HEK293 (cell line): ENCODE data around the gene CHD2.

Experiments used
- CTCF ChIA-PET: fragments of 350-600 bp; formaldehyde crosslinking; extraction: SDS; loops from one replicate; lab custom pipeline; 2021; ENCODE audit warnings: antibody characterized with exemption; lab: Yijun Ruan, JAX
- POLR2A ChIA-PET: fragments of 300-600 bp; formaldehyde crosslinking; extraction: SDS; loops from one replicate; lab custom pipeline; 2020; ENCODE audit warnings: antibody characterized with exemption, inconsistent platforms; lab: Yijun Ruan, JAX
- H3K27ac ChIP-seq: fragments of 200-500 bp; sonication (Bioruptor generic); 2 replicates; pipeline ENCODE4 v1.5.1; 2014; ENCODE audit warnings: low read depth, low read length, control low read depth, inconsistent platforms; ENCODE audit errors: extremely low read depth
- H3K36me3 ChIP-seq, 2 experiments: fragments of 200-500 bp in 1 of 2; sonication (Bioruptor generic) in 1 of 2; 1 replicate in 1 of 2; 2 replicates in 1 of 2; pipeline ENCODE4 v1.5.1; 2014 to 2017; ENCODE audit warnings: inconsistent platforms in 2 of 2, low read length in 2 of 2; ENCODE audit not compliant: control insufficient read depth in 2 of 2, insufficient read depth in 1 of 2
- H3K4me1 ChIP-seq: fragments of 200-500 bp; sonication (Bioruptor generic); 2 replicates; pipeline ENCODE4 v1.5.1; 2014; ENCODE audit warnings: mild to moderate bottlenecking, low read length, inconsistent platforms; ENCODE audit not compliant: control insufficient read depth, insufficient read depth
- H3K4me3 ChIP-seq: 2 replicates; pipeline ENCODE4 v1.5.1; 2011; ENCODE audit warnings: low read depth, mild to moderate bottlenecking, control low read depth, low read length, moderate library complexity
- H3K9me3 ChIP-seq: fragments of 200-500 bp; sonication (Bioruptor generic); 2 replicates; pipeline ENCODE4 v1.5.1; 2014; ENCODE audit warnings: low read depth, low read length, inconsistent platforms; ENCODE audit not compliant: control insufficient read depth, insufficient read depth
- MEIS1 ChIP-seq: sonication (generic); formaldehyde crosslinking; IDR thresholded peaks from 2 replicates; pipeline ENCODE4 v1.8.1; 2022; ENCODE audit warnings: missing genetic modification reagents, mild to moderate bottlenecking, borderline replicate concordance
- PRDM2 ChIP-seq: fragments of 450-650 bp; formaldehyde crosslinking; IDR thresholded peaks from 2 replicates; pipeline ENCODE4 v1.5.1; 2016; ENCODE audit warnings: missing biosample characterization, missing genetic modification characterization, borderline replicate concordance
- SCRT1 ChIP-seq: fragments of 450-650 bp; formaldehyde crosslinking; IDR thresholded peaks from 2 replicates; pipeline ENCODE4 v1.5.1; 2016; ENCODE audit warnings: missing biosample characterization, missing genetic modification characterization, borderline replicate concordance
- ZBTB1 ChIP-seq: fragments of 450-650 bp; formaldehyde crosslinking; IDR thresholded peaks from 2 replicates; pipeline ENCODE4 v1.5.1; 2016; ENCODE audit warnings: missing biosample characterization, missing genetic modification characterization
- ZFP37 ChIP-seq: fragments of 450-650 bp; formaldehyde crosslinking; IDR thresholded peaks from 2 replicates; pipeline ENCODE4 v1.5.1; 2016; ENCODE audit warnings: missing biosample characterization, missing genetic modification characterization
- ZNF132 ChIP-seq: fragments of 450-650 bp; formaldehyde crosslinking; IDR thresholded peaks from 2 replicates; pipeline ENCODE4 v1.5.1; 2017; ENCODE audit warnings: missing biosample characterization, missing genetic modification characterization, borderline replicate concordance
- ZNF133 ChIP-seq: fragments of 450-650 bp; formaldehyde crosslinking; IDR thresholded peaks from 2 replicates; pipeline ENCODE4 v1.5.1; 2016; ENCODE audit warnings: missing biosample characterization, missing genetic modification characterization
- ZNF174 ChIP-seq: fragments of 450-650 bp; formaldehyde crosslinking; IDR thresholded peaks from 2 replicates; pipeline ENCODE4 v1.5.0; 2017; ENCODE audit warnings: missing biosample characterization, mild to moderate bottlenecking, missing genetic modification characterization
- ZNF2 ChIP-seq: fragments of 450-650 bp; formaldehyde crosslinking; IDR thresholded peaks from 2 replicates; pipeline ENCODE4 v1.5.1; 2016; ENCODE audit warnings: missing biosample characterization, missing genetic modification characterization
- ZNF211 ChIP-seq: fragments of 450-650 bp; formaldehyde crosslinking; IDR thresholded peaks from 2 replicates; pipeline ENCODE4 v1.5.1; 2016; ENCODE audit warnings: low read depth, missing biosample characterization, missing genetic modification characterization
- ZNF274 ChIP-seq, 2 experiments: fragments of 200-500 bp in 1 of 2; fragments of 450-650 bp in 1 of 2; sonication (Bioruptor generic) in 1 of 2; formaldehyde crosslinking in 1 of 2; IDR thresholded peaks; 2 replicates each; pipeline versions ENCODE4 v1.5.1 to v1.6.1; 2014 to 2016; ENCODE audit warnings: borderline replicate concordance in 1 of 2, inconsistent platforms in 1 of 2, low read length in 1 of 2, missing biosample characterization in 1 of 2, missing genetic modification characterization in 1 of 2
- ZNF324 ChIP-seq: fragments of 450-650 bp; formaldehyde crosslinking; IDR thresholded peaks from 2 replicates; pipeline ENCODE4 v1.5.1; 2016; ENCODE audit warnings: missing biosample characterization, missing genetic modification characterization
- ZNF510 ChIP-seq: fragments of 450-650 bp; formaldehyde crosslinking; IDR thresholded peaks from 2 replicates; pipeline ENCODE4 v1.5.1; 2018; ENCODE audit warnings: mild to moderate bottlenecking, missing genetic modification characterization, missing biosample characterization; ENCODE audit not compliant: insufficient replicate concordance
- ZNF544 ChIP-seq: fragments of 450-650 bp; formaldehyde crosslinking; IDR thresholded peaks from 2 replicates; pipeline ENCODE4 v1.5.0; 2017; ENCODE audit warnings: missing biosample characterization, missing genetic modification characterization
- ZNF558 ChIP-seq: fragments of 450-650 bp; formaldehyde crosslinking; IDR thresholded peaks from 2 replicates; pipeline ENCODE4 v1.5.1; 2016; ENCODE audit warnings: missing biosample characterization, missing genetic modification characterization
- ZNF677 ChIP-seq: fragments of 450-650 bp; IDR thresholded peaks from 2 replicates; pipeline ENCODE4 v1.5.0; 2018; ENCODE audit warnings: missing biosample characterization, mild to moderate bottlenecking, missing genetic modification characterization, moderate library complexity
- ZNF701 ChIP-seq: fragments of 450-650 bp; formaldehyde crosslinking; IDR thresholded peaks from 2 replicates; pipeline ENCODE4 v1.5.1; 2016; ENCODE audit warnings: missing biosample characterization, missing genetic modification characterization
- ZNF776 ChIP-seq: fragments of 450-650 bp; formaldehyde crosslinking; IDR thresholded peaks from 2 replicates; pipeline ENCODE4 v1.5.0; 2017; ENCODE audit warnings: missing biosample characterization, missing genetic modification characterization, borderline replicate concordance
- ZNF843 ChIP-seq: fragments of 450-650 bp; formaldehyde crosslinking; IDR thresholded peaks from 2 replicates; pipeline ENCODE4 v1.5.1; 2016; ENCODE audit warnings: missing biosample characterization, missing genetic modification characterization
- ZSCAN30 ChIP-seq: fragments of 450-650 bp; IDR thresholded peaks from 2 replicates; pipeline ENCODE4 v1.5.1; 2018; ENCODE audit warnings: missing biosample characterization, mild to moderate bottlenecking, missing genetic modification characterization, moderate library complexity
- ZXDB ChIP-seq: fragments of 450-650 bp; formaldehyde crosslinking; IDR thresholded peaks from 2 replicates; pipeline ENCODE4 v1.5.1; 2016; ENCODE audit warnings: missing biosample characterization, missing genetic modification characterization
- TF ChIP-seq, protein P1 (sequence below): fragments of 450-650 bp; formaldehyde crosslinking; IDR thresholded peaks from 2 replicates; pipeline ENCODE4 v1.5.1; 2016; ENCODE audit warnings: missing biosample characterization, missing genetic modification characterization, borderline replicate concordance
- TF ChIP-seq, protein P2 (sequence below): fragments of 450-650 bp; formaldehyde crosslinking; IDR thresholded peaks from 2 replicates; pipeline ENCODE4 v1.5.1; 2016; ENCODE audit warnings: missing biosample characterization, missing genetic modification characterization, low read depth
- TF ChIP-seq, protein P3 (sequence below): fragments of 450-650 bp; formaldehyde crosslinking; IDR thresholded peaks from 2 replicates; pipeline ENCODE4 v1.5.1; 2016; ENCODE audit warnings: missing biosample characterization, missing genetic modification characterization

CHD2 gene

GRCh38 chr15:93047621-93048425 is 147.7 kb downstream of the CHD2 start:
- ChIA-PET POLR2A (no interaction called here), CTCF (no interaction called here)
- no peak overlapping the region for H3K4me3 ChIP-seq
- no peaks in the 10 kb centered on the region for H3K9me3 ChIP-seq
- no peak overlapping the region for H3K27ac ChIP-seq
- TF ChIP-seq ZNF174 (tag by site-specific recombination) (no peak), ZNF558 (tag by site-specific recombination) (no peak), ZSCAN30 (no peak), PRDM2 (tag by site-specific recombination) (no peak), ZNF274 (IDR thresholded peaks at IDR 0.05; ENCODE audit: low read length) (no peak), ZNF274 (tag by site-specific recombination; IDR thresholded peaks at IDR 0.05; ENCODE audit: borderline replicate concordance) (no peak), ZNF133 (no peak), ZNF701 (tag by site-specific recombination) (no peak), SCRT1 (no peak), ZXDB (no peak), ZNF211 (tag by site-specific recombination) (no peak), ZBTB1 (tag by site-specific recombination) (no peak), ZNF324 (tag by site-specific recombination) (no peak), ZNF132 (no peak), ZNF677 (tag by site-specific recombination) (no peak), MEIS1 (CRISPR knock-in tag) (no peak)
- TF ChIP-seq, protein P1, sequence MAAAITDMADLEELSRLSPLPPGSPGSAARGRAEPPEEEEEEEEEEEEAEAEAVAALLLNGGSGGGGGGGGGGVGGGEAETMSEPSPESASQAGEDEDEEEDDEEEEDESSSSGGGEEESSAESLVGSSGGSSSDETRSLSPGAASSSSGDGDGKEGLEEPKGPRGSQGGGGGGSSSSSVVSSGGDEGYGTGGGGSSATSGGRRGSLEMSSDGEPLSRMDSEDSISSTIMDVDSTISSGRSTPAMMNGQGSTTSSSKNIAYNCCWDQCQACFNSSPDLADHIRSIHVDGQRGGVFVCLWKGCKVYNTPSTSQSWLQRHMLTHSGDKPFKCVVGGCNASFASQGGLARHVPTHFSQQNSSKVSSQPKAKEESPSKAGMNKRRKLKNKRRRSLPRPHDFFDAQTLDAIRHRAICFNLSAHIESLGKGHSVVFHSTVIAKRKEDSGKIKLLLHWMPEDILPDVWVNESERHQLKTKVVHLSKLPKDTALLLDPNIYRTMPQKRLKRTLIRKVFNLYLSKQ (tag by site-specific recombination) = no peak
- H3K4me1 ChIP-seq = no peaks in the 10 kb centered on the region
- H3K36me3 ChIP-seq = peaks cover 0 to 77% of the 10 kb centered on the region in 2 experiments; a peak in 1 of 3 replicates

DNA sequence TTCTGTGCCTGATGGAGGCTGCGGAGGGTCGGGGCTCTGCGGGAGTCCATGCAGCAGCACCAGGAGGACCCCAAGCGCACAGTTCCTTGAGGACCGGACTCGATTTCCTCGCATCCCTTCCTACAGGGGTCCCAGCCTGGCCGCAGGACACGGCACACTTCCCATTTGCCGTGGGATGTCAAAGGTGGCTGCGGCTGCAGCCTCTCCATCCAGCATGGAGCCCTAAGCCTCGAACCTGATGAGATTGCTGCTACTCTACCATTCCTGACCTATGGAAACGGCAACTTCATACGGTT is 148.2 kb downstream of the CHD2 start:
- ChIA-PET CTCF (no interaction called here), POLR2A (no interaction called here)
- Histone ChIP-seq H3K4me3 (no peak overlapping the region), H3K27ac (no peak overlapping the region), H3K36me3 (peaks cover 0 to 77% of the 10 kb centered on the region in 2 experiments; a peak in 1 of 3 replicates), H3K4me1 (no peaks in the 10 kb centered on the region), H3K9me3 (no peaks in the 10 kb centered on the region)
- TF ChIP-seq ZFP37 (tag by site-specific recombination) (no peak), ZNF510 (tag by site-specific recombination) (no peak), ZNF776 (tag by site-specific recombination) (no peak), ZNF2 (tag by site-specific recombination) (no peak), ZNF843 (tag by site-specific recombination) (no peak), ZNF544 (tag by site-specific recombination) (no peak)
- TF ChIP-seq, protein P2, sequence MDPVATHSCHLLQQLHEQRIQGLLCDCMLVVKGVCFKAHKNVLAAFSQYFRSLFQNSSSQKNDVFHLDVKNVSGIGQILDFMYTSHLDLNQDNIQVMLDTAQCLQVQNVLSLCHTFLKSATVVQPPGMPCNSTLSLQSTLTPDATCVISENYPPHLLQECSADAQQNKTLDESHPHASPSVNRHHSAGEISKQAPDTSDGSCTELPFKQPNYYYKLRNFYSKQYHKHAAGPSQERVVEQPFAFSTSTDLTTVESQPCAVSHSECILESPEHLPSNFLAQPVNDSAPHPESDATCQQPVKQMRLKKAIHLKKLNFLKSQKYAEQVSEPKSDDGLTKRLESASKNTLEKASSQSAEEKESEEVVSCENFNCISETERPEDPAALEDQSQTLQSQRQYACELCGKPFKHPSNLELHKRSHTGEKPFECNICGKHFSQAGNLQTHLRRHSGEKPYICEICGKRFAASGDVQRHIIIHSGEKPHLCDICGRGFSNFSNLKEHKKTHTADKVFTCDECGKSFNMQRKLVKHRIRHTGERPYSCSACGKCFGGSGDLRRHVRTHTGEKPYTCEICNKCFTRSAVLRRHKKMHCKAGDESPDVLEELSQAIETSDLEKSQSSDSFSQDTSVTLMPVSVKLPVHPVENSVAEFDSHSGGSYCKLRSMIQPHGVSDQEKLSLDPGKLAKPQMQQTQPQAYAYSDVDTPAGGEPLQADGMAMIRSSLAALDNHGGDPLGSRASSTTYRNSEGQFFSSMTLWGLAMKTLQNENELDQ = no peak
- TF ChIP-seq, protein P3, sequence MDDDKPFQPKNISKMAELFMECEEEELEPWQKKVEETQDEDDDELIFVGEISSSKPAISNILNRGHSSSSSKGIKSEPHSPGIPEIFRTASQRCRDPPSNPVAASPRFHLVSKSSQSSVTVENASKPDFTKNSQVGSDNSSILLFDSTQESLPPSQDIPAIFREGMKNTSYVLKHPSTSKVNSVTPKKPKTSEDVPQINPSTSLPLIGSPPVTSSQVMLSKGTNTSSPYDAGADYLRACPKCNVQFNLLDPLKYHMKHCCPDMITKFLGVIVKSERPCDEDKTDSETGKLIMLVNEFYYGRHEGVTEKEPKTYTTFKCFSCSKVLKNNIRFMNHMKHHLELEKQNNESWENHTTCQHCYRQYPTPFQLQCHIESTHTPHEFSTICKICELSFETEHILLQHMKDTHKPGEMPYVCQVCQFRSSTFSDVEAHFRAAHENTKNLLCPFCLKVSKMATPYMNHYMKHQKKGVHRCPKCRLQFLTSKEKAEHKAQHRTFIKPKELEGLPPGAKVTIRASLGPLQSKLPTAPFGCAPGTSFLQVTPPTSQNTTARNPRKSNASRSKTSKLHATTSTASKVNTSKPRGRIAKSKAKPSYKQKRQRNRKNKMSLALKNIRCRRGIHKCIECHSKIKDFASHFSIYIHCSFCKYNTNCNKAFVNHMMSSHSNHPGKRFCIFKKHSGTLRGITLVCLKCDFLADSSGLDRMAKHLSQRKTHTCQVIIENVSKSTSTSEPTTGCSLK = no peak
